Measurements from ENCODE around the gene MLPH. TPM values are rescaled to one million over a fixed set of nuclear protein-coding genes. Genes with fewer than 3 reads are reported as not detected.
A peak's percentile ranks its signal among the peaks of the same experiment; 100 is the strongest.

Gene MLPH
- total and polyA plus RNA-seq, 2 of the 13 experiments (the other 11 are each of a cell fraction or from before 2014, with no cell fraction given): 0.12 TPM; not detected in 1

- WGBS (ENCODE audit: low lambda C conversion rate): 4% methylated on average over 4 of the region's 4 CpGs
- peaks cover 11% of the 10 kb centered on the region for H3K4me1 ChIP-seq (ENCODE audit: insufficient read depth, low read length)
- no peaks in the 10 kb centered on the region for H3K36me3 ChIP-seq (replicated peaks in 1 of 2; ENCODE audit: control insufficient read depth in 1 of 2, insufficient read depth in 2 of 2, low read length in 2 of 2)
- no peaks in the 10 kb centered on the region for H3K9me3 ChIP-seq (ENCODE audit: low read length)
- H4K20me1 ChIP-seq (ENCODE audit: insufficient read depth, low read length): no peaks in the 10 kb centered on the region
- H3K27ac ChIP-seq (ENCODE audit: extremely low read length, insufficient read depth, low read length): no peak overlapping the region
- in situ Hi-C loops (cut with HindIII; ENCODE audit: extremely low pct_ligation_motif_present, low pct_unique_long_range_greater_than_20kb): no loop called here
- H3K27me3 ChIP-seq (ENCODE audit: control insufficient read depth in 1 of 2, insufficient read depth in 2 of 2, low read length in 2 of 2): peaks cover 3 to 39% of the 10 kb centered on the region in 2 experiments; a peak in 4 of 5 replicates
- H3K9ac ChIP-seq (ENCODE audit: insufficient read depth, low read depth, low read length): no peak overlapping the region
- H3K79me2 ChIP-seq (ENCODE audit: insufficient read depth, low read length): no peaks in the 10 kb centered on the region
- FAIRE-seq (no peak), DNase-seq (ENCODE audit: low spot score) (no peak), ATAC-seq (no peak)
- TF ChIP-seq PHB2 (IDR thresholded peaks at IDR 0.05; ENCODE audit: partially characterized antibody) (no peak), XRCC5 (optimal IDR thresholded peaks at IDR 0.05; ENCODE audit: low read length) (no peak), ZNF724P (CRISPR knock-in tag; IDR thresholded peaks at IDR 0.05; ENCODE audit: borderline replicate concordance) (no peak), FOXK2 (IDR thresholded peaks at IDR 0.05) (0 out of 2 replicates have a peak, but pooled peaks have one; percentile 6), LCORL (IDR thresholded peaks at IDR 0.05) (peak; percentile 4; the same call in 1 of the 2 replicates), LCORL (CRISPR knock-in tag; IDR thresholded peaks at IDR 0.05) (no peak), GABPB1 (CRISPR knock-in tag; IDR thresholded peaks at IDR 0.05) (no peak), ZNF713 (CRISPR knock-in tag; IDR thresholded peaks at IDR 0.05) (no peak)
- intact Hi-C loops (cut with micrococcal nuclease; ENCODE audit: unreplicated experiment): no loop called here
- H2AFZ ChIP-seq (ENCODE audit: low read length): no peak overlapping the region
- ChIA-PET POLR2A (no interaction called here), CTCF (ENCODE audit: low intra/inter-chr PET ratio, low total read pairs) (no interaction called here)
- BruUV-seq (replicated peaks): no TSS peak
- H3K4me3 ChIP-seq (replicated peaks in 1 of 3; ENCODE audit: insufficient read depth in 1 of 3, low read depth in 2 of 3, low read length in 3 of 3): no peak overlapping the region
- no peak overlapping the region for H3K4me2 ChIP-seq (ENCODE audit: low read depth, low read length)
Measured at GRCh38 chr2:237517163-237517562, 30.1 kb downstream of the MLPH start.

- H3K9ac ChIP-seq (ENCODE audit: insufficient read depth, low read depth, low read length): no peak overlapping the region
- TF ChIP-seq RBM39 (IDR thresholded peaks at IDR 0.05; ENCODE audit: low read depth, low read length, poor library complexity, severe bottlenecking) (no peak), IKZF5 (CRISPR knock-in tag; IDR thresholded peaks at IDR 0.05) (no peak), SRSF4 (IDR thresholded peaks at IDR 0.05; ENCODE audit: low read depth, low read length, poor library complexity, severe bottlenecking) (no peak), FOXK2 (IDR thresholded peaks at IDR 0.05) (peak; percentile 28; the same call in 1 of the 2 replicates), ZNF776 (CRISPR knock-in tag; IDR thresholded peaks at IDR 0.05) (no peak)
- no peak overlapping the region for H3K27ac ChIP-seq (ENCODE audit: extremely low read length, insufficient read depth, low read length)
- no peak overlapping the region for H2AFZ ChIP-seq (ENCODE audit: low read length)
- H3K4me2 ChIP-seq (ENCODE audit: low read depth, low read length): no peak overlapping the region
- 0% methylated on average over 1 of the region's 1 CpG for WGBS (ENCODE audit: low lambda C conversion rate)
- intact Hi-C loops (cut with micrococcal nuclease; ENCODE audit: unreplicated experiment) (no loop called here), in situ Hi-C loops (cut with HindIII; ENCODE audit: extremely low pct_ligation_motif_present, low pct_unique_long_range_greater_than_20kb) (no loop called here)
- CTCF ChIA-PET (ENCODE audit: low intra/inter-chr PET ratio, low total read pairs): no interaction called here
- no peaks in the 10 kb centered on the region for H3K79me2 ChIP-seq (ENCODE audit: insufficient read depth, low read length)
- no peaks in the 10 kb centered on the region for H4K20me1 ChIP-seq (ENCODE audit: insufficient read depth, low read length)
- BruUV-seq (replicated peaks): no TSS peak
- no peaks in the 10 kb centered on the region for H3K9me3 ChIP-seq (ENCODE audit: low read length)
- H3K4me3 ChIP-seq (replicated peaks in 1 of 3; ENCODE audit: insufficient read depth in 1 of 3, low read depth in 2 of 3, low read length in 3 of 3): no peak overlapping the region
- H3K36me3 ChIP-seq (replicated peaks in 1 of 2; ENCODE audit: control insufficient read depth in 1 of 2, insufficient read depth in 2 of 2, low read length in 2 of 2): no peaks in the 10 kb centered on the region
- no peak for FAIRE-seq
- peaks cover 9% of the 10 kb centered on the region for H3K4me1 ChIP-seq (ENCODE audit: insufficient read depth, low read length)
- ATAC-seq: no peak
- peaks cover 0 to 34% of the 10 kb centered on the region in 2 experiments; a peak in 4 of 5 replicates for H3K27me3 ChIP-seq (ENCODE audit: control insufficient read depth in 1 of 2, insufficient read depth in 2 of 2, low read length in 2 of 2)
- POLR2A ChIA-PET: no interaction called here
- no peak for DNase-seq (ENCODE audit: low spot score)
Measured at GRCh38 chr2:237517990-237518389, 30.9 kb downstream of the MLPH start.
